Neural crest cell (in vitro differentiated cells): ENCODE results near the gene RECQL5. TPM values are rescaled to one million over a fixed set of nuclear protein-coding genes. Genes with fewer than 3 reads are reported as not detected.

Experiments
- DNase-seq: peaks from one replicate; pipeline ENCODE4 v3.0.0; 2021; ENCODE audit warnings: low read depth, mixed read lengths, low spot score
- H3K27ac Mint-ChIP-seq: one replicate; pipeline ENCODE4 v1.8.0; 2021; ENCODE audit warnings: mild to moderate bottlenecking, mixed read lengths; ENCODE audit not compliant: unreplicated experiment
- H3K27me3 Mint-ChIP-seq: 2 replicates; pipeline ENCODE4 v1.8.0; 2021; ENCODE audit warnings: low read depth, mild to moderate bottlenecking, mixed read lengths
- H3K36me3 Mint-ChIP-seq: 2 replicates; pipeline ENCODE4 v1.8.0; 2021; ENCODE audit warnings: low read depth, mild to moderate bottlenecking, mixed read lengths
- H3K4me1 Mint-ChIP-seq: 2 replicates; pipeline ENCODE4 v1.8.0; 2021; ENCODE audit warnings: mixed read lengths
- H3K4me3 Mint-ChIP-seq: one replicate; pipeline ENCODE4 v1.8.0; 2021; ENCODE audit warnings: mild to moderate bottlenecking, mixed read lengths
- H3K9me3 Mint-ChIP-seq: 2 replicates; pipeline ENCODE4 v1.8.0; 2021; ENCODE audit warnings: mixed read lengths
- long read RNA-seq: library from polyadenylated mRNA; unstranded; transcript quantifications from one replicate; pipeline ENCODE4 v2.0.0, GENCODE V29; 2020
- total RNA-seq: library from RNA; stranded (reverse); gene quantifications from 2 replicates; pipeline ENCODE4 v1.2.1, GENCODE V29; 2021
- TF ChIP-seq, protein P1 (sequence below): fragments of 200-600 bp; sonication (generic); conservative IDR thresholded peaks from 2 replicates; pipeline ENCODE4 v1.5.0; 2021; ENCODE audit warnings: antibody characterized with exemption, mild to moderate bottlenecking

Gene RECQL5
- 47.3 and 47.5 TPM in 2 replicates for total RNA-seq
- long read RNA-seq, partial matches to known transcripts: 6 of 11 reads
- long read RNA-seq, other reads (novel, unspliced or antisense): 2 of 11 reads

DNA sequence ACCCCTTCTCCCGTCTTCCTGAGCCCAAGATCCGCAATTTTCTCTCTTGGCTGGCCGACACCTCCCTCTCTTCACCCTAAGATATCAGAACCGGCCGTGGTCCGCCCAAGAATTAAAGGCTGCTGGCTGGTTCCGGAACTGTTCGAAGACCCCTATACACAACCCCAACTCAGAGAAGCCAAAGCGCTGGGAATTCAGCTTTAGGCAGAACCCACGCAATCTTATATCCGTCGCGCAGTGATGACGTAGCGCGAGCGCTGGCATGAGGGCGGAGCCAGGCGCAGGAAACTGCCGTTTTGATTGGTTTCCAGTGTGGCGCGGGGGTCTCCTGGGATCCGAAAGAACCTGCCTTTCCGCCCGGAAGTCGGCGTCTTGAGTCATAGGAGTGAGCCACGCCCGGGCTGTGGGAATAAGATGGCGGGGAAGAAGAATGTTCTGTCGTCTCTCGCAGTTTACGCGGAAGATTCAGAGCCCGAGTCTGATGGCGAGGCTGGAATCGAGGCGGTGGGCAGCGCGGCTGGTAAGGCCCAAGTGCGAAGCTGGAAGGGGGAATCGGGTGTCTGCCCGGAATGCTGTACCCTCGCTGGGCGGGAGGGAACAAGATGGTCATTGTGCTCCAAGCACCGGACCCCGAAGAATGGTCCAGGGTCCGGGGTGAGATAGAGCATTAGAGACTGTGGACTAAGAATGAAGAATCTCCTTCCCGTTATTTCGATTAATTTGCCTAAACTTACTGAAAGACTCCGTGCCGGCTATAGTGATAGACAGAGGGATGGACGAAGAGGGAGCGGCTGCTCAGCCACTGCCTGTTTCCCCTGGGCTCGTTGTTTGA, at the start of gene RECQL5, which contains the start of gene SAP30BP:
TSS of gene RECQL5 (minus strand) at position 196 of the 832 bp plus-strand sequence. CDS start 597 bp downstream, outside the sequence.
TSS of gene SAP30BP (plus strand) at position 380 of the 832 bp plus-strand sequence. CDS start at position 415, 35 bp downstream.
- Mint-ChIP-seq H3K9me3 (no peaks in the 10 kb centered on the region), H3K36me3 (peaks cover 7% of the 10 kb centered on the region), H3K4me3 (peak within 1 kb of the TSS; percentile 56), H3K27ac (no peak within 1 kb of the TSS), H3K4me1 (peaks cover 25% of the 10 kb centered on the region), H3K27me3 (no peaks in the 10 kb centered on the region)
- DNase-seq: peak; percentile 96
- TF ChIP-seq, protein P1, sequence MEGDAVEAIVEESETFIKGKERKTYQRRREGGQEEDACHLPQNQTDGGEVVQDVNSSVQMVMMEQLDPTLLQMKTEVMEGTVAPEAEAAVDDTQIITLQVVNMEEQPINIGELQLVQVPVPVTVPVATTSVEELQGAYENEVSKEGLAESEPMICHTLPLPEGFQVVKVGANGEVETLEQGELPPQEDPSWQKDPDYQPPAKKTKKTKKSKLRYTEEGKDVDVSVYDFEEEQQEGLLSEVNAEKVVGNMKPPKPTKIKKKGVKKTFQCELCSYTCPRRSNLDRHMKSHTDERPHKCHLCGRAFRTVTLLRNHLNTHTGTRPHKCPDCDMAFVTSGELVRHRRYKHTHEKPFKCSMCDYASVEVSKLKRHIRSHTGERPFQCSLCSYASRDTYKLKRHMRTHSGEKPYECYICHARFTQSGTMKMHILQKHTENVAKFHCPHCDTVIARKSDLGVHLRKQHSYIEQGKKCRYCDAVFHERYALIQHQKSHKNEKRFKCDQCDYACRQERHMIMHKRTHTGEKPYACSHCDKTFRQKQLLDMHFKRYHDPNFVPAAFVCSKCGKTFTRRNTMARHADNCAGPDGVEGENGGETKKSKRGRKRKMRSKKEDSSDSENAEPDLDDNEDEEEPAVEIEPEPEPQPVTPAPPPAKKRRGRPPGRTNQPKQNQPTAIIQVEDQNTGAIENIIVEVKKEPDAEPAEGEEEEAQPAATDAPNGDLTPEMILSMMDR: no peak

DNA sequence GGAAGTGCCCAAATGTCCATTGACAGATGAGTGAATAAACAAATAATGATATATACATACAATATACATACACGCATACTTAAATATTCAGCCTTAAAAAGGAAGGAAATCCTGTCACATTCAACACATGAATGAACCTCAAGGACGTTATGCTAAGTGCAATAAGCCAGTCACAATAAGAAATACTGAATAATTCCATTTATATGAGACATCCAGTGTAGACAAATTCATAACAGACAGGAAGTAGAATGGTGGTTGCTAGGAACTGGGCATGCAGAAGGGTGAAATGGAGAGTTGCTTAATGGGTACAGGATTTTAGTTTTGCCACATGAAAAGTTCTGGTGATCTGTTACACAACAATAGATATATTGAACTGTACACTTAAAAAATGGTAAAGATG, 45.5 kb upstream of the RECQL5 start:
- DNase-seq: no peak
- TF ChIP-seq, protein P1: no peak
- Mint-ChIP-seq H3K9me3 (no peaks in the 10 kb centered on the region), H3K27me3 (peaks cover 35% of the 10 kb centered on the region), H3K4me3 (no peak overlapping the region), H3K4me1 (no peaks in the 10 kb centered on the region), H3K27ac (no peak overlapping the region), H3K36me3 (peaks cover 2% of the 10 kb centered on the region)

DNA sequence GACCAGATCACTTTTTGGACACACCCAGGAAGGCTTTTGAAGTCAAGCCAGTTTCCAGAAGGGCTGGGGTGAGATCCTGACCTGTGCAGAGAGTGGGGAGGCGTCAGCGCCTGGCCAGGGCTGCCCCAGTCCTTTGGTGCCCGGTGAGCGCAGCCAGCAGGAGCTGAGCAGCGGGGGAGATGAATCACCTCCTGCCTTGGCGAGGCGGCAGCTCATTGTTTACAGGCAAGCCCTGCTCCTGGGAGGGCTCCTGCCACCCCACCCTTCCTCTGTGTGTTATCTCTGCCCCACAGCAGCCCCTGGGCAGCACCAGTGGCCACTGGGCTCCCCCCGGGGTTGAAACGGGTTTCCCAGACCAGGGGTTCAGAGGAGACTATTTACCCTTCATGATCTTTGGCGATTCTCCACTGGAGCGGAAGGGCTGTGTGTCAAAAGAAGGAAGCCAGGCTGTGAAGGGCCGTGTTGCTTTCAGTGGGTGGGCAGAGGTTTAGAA, 40.2 kb upstream of the RECQL5 start:
- no peak for DNase-seq
- TF ChIP-seq, protein P1: no peak
- Mint-ChIP-seq H3K9me3 (no peaks in the 10 kb centered on the region), H3K4me1 (no peaks in the 10 kb centered on the region), H3K36me3 (peaks cover 2% of the 10 kb centered on the region), H3K27ac (no peak overlapping the region), H3K27me3 (peaks cover 9% of the 10 kb centered on the region), H3K4me3 (no peak overlapping the region)

DNA sequence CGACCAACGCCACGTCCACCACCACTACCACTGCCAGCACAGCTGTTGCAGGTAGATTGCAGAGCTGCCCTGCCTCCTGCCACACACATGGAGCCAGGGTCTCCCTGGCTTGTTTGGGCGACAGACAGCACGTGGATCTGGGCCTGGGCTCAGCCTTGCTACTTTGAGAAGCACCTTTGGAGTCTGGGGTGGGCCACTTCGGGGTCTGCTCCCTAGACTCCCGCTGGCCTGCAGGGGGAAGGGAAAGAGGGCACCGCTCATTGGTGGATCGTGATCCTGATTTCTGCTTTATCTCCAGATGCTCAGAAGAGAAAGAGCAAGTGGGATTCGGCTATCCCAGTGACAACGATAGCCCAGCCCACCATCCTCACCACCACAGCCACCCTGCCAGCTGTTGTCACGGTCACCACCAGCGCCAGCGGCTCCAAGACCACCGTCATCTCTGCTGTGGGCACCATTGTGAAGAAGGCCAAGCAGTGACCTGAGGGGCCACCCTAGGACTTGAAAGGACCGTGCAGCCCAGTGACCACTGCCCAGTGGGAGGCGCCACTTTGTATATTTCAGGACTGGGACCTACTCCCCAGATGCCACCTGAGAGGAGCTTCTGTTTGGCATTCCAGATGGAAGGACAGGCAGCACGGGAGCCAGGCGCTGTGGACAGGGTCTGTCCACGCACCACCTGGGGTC, 39.2 kb upstream of the RECQL5 start:
- Mint-ChIP-seq H3K4me3 (no peak overlapping the region), H3K27me3 (peaks cover 7% of the 10 kb centered on the region), H3K27ac (peak overlapping the region; percentile 47), H3K36me3 (peaks cover 6% of the 10 kb centered on the region), H3K4me1 (no peaks in the 10 kb centered on the region), H3K9me3 (no peaks in the 10 kb centered on the region)
- TF ChIP-seq, protein P1: no peak
- no peak for DNase-seq

DNA sequence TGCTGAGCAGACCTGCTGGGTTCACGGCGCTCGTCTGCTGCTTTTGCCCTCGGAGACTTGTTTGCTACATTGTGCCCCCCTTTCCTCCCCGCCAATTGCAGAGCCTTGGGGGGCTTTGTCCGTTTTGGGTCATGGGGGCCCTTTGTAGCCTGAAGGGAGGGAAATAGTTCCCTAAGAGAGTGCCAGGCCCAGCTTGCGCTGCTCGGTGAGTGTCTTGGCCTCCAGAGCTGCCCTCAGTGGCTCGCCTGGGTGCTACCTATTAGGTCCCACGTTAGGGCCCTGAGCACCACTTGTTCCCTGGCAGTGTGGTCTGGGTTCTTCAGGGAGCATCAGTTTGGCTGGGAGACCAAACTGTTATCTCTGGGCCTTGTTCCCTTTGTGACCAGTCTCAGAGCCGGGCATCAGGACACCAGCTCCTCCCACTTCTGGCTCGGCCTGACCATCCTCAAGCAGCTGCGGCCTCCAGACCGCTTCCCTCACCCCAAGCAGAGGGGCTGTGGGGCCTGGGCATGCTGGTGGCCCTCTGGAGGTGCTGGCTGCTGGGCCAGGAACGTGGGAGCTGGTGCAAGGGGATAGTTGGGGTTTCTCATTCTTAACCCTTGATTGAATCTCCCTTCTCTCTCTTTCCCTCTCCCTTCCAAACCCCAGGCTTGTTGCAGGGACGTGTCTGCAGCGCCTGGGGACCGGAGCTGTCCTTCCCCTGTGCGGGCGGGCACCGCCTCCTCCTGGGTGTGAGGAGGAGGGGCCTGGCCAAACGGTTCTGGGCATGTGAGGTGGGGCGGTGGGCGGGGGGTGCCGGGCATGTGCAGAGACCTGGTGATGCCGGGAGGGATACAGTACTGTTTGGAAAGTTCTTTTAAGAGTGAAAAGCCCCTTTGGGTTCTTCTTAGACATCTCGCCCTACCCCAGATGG, 38.3 kb upstream of the RECQL5 start:
- TF ChIP-seq, protein P1: no peak
- Mint-ChIP-seq H3K9me3 (no peaks in the 10 kb centered on the region), H3K4me1 (no peaks in the 10 kb centered on the region), H3K36me3 (peaks cover 12% of the 10 kb centered on the region), H3K27me3 (peaks cover 2% of the 10 kb centered on the region), H3K4me3 (no peak overlapping the region), H3K27ac (no peak overlapping the region)
- no peak for DNase-seq
